Dermis microvascular lymphatic vessel endothelial cell (primary cell): ENCODE results near the gene IL21R. TPM values are rescaled to one million over a fixed set of nuclear protein-coding genes. Genes with fewer than 3 reads are reported as not detected.
"Not testable (repeated sequence)": the region's sequence is repeated elsewhere in the genome, so short reads cannot be mapped to it uniquely, and the experiment has no call there.

ENCODE experiments used
- DNase-seq, 2 donors: peaks; one replicate each; pipeline versions ENCODE4 v3.0.0 to v3.0.0-alpha.2; 2010; ENCODE audit warnings: low read depth in 2 of 2
- total RNA-seq: library from RNA; depleted of rRNA; stranded (reverse); fragments of >200 nt; gene quantifications from 2 replicates; pipeline ENCODE4 v1.2.1, GENCODE V29; 2014

The IL21R gene
- total RNA-seq, 1 donor from 2014 or later = 0.13 TPM

DNA sequence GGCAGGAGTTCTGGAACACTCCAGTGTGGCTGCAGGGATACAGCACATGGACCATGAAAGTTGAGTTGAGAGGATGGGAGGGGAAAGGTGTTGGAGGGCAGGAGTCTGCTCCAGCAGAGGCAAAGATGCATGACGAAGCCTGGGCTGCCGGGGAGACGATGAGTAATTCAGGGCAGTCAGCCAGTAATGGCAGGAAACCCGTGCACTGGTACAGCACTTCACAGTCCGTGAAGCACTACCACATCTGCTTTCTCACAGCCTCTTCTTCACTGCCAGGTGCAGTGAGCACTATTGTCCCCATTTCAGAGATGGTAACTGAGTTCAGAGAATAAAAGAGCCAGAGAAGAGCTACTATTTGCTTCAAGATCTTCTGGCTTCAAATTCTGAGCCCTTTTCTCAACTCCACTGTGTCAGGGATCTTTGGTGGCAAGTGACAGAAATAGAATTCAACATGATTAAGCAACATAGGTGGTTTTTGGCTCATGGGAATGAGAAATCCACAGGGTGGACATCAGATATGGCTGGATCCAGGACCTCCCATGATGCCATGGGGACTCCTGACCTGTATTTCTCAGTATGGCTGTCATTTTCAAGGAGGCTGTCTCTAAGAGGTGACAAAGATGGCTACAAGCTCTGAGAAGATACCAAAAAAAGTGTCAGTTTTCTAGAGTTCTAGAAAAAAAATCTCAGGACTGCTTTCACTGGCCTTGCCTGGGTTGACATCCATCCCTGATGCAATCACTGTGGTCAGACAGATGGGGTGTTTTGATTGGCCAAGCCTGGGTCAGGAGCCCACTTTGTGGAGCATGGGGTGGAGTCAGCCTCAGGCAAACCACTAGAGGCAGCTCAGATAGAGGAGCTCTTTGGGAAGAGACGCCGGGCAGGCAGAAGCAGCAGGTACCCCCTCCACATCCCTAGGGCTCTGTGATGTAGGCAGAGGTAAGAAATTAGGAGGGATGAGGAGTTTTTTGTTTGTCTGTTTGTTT lies 24.7 kb downstream of the IL21R start:
- DNase-seq = peak in 1 of 2 donors; percentile 56

GRCh38 chr16:27427538-27427937 lies 25.6 kb downstream of the IL21R start:
- DNase-seq = no peak

DNA sequence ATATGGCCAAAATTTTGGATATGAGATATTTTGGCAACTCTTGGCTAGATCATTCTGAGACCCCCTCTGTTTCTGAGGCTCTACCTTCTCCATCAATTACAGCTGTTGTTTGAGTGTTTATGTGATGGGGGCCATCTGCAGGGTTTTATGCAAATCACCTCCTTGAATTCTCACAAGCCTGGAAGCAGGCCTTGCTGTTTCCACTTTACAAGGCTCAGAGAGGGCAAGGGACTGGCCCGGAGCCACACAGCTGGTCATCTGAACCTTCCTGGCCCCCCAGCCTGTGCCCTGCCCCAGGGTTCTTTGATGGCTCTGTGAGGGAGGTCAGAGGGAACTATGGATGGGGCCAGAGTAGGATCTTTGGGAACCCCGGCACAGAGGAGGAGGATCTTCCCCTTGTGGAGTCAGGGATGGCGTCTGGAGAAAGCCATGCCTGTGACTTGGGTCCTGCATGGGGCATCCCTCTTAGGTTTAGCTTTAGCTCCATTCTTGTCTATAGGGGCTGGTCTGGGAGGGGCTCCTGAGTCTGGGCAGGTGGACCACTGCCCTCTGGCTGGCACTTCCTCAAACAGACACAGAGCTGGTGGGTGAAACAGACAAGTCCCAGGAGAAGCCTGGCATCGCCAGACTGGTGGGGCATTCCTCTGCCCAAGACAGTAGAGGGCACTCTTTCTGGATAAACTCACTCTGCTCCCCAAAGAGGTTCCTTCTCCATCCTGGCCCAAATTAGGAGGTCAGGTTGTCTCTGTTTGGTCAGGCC lies 26.2 kb downstream of the IL21R start:
- DNase-seq = no peak

- no peak for DNase-seq
Measured at GRCh38 chr16:27429330-27429871, 27.4 kb downstream of the IL21R start.

- no peak for DNase-seq
Measured at GRCh38 chr16:27429981-27430441, 28.0 kb downstream of the IL21R start.

GRCh38 chr16:27430512-27430911 lies 28.5 kb downstream of the IL21R start:
- DNase-seq = no peak

GRCh38 chr16:27430923-27431484 lies 29.0 kb downstream of the IL21R start:
- DNase-seq = peak in 1 of 2 donors; percentile 13

DNA sequence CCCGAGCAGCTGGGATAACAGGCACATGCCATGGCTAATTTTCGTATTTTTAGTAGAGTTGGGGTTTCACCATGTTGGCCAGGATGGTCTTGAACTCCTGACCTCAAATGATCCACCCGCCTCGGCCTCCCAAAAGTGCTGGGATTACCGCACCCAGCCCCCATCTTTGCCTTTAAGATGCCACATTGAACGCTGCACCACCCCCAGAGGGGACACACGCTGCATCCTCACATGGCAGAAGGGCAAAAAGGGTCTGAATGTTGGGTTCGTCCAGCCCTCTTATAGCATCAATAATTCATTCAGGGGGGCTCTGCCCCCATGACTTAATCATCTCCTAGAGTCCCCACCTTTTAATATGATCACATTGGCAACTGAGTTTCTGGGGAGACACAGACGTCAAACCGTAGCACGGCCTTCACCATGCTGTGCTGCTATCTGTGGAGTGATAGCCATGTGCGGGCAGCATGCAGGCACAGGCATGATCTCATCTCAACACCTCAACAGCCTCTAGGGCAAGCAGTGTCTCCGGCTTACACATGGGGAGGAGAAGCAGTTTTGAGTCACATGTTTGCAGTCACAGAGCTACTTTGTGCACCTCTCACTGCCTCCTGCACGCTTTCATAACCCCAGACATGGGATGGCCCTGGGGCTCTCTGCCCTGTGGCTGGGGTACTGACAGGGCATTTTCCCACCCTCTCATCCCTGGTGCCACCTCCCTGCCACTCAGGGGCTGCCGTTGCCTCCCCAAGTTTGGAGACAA lies 30.0 kb downstream of the IL21R start:
- DNase-seq = no peak

DNA sequence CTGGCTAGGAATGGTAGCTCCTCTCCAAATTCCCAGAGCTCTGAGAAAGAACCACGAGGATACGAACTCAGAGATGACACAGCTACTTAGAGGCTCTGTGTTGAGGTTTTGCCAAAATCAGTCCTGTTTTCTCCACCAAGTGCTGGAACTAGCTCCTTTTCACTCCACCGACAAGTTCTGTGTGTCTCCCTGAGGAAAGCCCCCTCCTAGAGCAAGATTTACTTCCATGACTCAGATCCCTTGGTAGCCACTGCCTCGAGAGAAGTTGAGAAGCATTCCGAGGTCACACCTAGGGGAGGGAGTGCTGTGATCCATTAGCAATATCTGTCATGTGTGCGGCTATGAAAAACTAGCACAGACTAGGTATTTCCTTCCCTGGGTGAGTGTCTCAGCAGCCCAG lies 30.6 kb downstream of the IL21R start:
- DNase-seq = no peak

DNA sequence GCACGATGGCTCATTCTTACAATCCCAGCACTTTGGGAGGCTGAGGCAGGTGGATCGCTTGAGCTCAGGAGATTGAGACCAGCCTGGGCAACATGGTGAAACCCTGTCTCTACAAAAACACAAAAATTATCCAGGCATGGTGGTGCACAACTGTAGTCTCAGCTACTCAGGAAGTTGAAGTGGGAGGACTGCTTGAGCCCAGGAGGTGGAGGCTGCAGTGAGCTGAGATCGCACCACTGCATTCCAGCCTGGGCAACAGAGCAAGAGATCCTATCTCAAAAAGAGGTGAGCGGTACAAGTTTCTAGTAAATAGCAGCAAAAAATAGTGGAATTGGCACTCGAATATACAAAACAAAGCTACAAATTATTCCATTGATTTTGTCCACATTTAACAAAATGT lies 31.2 kb downstream of the IL21R start:
- not testable (repeated sequence) for DNase-seq

- DNase-seq = no peak
Measured at GRCh38 chr16:27433636-27434035, 31.7 kb downstream of the IL21R start.

DNA sequence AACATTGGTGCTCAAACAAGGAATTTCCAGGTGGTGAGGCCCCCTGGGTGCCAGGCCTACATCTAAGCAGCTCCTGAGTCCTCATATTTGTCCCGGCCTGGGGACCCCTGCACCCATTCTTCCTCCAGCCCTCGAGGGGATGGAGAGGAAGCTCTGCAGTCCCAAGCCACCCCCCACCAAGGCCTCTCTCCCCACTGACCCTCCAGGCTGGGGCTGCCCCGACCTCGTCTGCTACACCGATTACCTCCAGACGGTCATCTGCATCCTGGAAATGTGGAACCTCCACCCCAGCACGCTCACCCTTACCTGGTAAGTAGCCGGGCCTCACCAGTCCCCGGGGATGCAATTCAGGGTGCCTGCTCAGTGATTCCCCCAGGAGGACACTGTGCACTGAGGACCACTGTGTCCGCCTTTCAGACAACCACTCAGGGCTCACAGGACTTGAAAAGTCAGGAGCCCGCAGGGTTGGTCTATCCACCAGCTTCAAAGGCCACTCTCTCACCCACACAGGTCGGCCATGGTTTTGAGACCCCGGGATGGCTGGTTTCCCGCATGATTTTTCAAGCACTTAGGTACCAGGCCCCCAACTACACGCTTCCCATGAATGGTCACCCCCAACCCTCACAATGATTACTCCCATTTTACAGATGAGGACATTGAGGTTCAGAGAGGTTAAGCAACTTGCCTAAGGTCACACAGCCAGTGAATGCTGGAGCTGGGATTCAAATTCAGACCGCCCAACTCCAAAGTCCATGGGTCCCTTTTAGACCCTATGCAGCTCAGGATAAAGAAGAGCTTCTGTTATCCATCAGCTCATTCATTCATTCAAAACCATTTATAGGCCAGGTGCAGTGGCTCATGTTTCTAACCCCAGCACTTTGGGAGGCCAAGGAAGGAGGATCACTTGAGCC lies 32.4 kb downstream of the IL21R start:
- DNase-seq = no peak

DNA sequence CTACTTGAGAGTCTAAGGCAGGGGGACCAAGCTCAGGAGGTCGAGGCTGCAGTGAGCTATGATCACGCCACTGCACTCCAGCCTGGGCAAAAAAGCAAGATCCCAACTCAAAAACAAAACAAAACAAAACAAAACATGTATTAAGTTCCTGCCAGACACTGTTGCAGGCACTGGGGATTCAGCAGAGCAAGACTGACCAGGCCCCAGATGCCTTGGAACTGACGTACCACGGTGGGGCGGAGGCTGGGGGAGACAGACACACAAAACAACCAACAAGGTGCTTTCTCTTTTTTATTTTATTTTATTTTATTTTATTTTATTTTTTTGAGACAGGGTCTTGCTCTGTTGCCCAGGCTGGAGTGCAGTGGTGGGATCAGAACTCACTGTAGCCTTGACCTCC lies 33.2 kb downstream of the IL21R start:
- not testable (repeated sequence) for DNase-seq

DNA sequence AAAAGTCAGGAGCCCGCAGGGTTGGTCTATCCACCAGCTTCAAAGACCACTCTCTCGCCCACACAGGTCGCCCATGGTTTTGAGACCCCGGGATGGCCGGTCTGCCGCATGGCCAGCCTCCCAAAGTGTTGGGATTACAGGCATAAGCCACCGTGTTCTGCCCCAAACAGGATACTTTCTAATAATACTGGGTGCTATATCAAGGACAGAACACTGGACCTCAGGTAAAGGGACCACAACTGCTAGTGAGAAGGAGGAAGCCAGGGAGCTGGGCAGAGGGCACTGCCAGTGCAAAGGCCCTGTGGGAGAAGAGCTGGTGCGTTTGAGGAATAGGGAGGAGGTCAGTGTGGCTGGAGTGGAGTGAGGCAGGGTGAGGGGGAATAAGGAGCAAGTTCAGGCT lies 34.1 kb downstream of the IL21R start:
- no peak for DNase-seq

DNA sequence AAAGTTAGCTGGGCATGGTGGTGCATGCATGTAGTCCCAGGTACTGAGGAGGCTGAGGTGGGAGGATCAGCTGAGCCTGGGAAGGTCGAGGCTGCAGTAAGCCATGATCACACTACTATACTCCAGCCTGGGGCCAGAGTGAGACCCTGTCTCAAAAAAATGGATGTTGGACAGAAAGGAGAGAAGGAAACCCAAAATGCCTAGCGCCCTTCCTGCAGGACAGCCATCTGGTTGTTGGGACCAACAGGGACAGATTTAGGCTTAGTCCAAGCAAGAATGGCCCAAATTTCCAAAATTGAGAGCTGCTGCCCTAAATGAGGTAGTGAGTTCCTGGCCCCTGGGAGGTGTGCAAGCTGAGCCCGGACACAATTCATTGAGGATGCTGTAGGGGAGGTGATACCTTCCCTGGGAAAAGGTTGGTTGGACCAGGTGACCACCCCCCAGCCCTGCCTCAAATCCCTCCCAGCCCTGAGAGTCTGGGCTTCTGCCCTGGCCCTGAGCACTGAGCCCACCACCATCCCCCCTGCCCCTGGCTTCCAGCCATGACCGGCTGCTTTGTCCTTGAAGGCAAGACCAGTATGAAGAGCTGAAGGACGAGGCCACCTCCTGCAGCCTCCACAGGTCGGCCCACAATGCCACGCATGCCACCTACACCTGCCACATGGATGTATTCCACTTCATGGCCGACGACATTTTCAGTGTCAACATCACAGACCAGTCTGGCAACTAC lies 35.1 kb downstream of the IL21R start:
- no peak for DNase-seq

- DNase-seq = no peak
Measured at GRCh38 chr16:27437946-27438345, 36.0 kb downstream of the IL21R start.

DNA sequence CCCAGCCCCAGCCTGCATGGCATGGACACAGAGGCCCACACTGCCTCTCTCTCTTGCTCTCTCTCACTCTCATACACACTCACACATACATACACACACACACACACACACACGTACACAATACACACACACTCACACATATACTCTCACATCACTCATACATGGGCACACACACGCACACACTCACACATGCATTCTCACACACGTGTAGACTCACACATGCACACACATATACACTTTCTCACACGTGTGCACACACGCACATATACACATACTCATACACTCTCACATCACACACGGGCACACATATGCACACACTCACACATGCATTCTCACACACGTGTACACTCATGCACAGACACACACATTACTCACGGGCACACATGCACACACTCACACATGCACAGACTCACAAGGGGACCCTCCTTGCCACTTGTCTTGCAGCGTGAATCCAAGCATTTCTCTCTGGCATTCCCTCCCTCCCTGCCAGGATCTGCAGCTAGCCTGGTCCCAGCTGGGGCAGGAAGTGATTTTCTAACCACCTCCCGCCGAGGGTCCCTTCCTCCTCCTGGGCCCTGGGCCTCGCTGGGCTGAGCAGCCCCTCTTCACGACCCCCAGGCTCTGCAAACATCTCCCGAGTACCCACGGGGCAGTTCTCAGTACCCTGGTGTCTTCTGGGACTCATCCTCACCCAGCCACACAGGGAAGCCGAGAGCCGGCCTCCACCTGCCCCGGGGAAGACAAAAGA lies 37.5 kb downstream of the IL21R start:
- no peak for DNase-seq

GRCh38 chr16:27441276-27441675 lies 39.3 kb downstream of the IL21R start:
- DNase-seq = no peak

- no peak for DNase-seq
Measured at GRCh38 chr16:27441998-27442397, 40.0 kb downstream of the IL21R start.
